ENCODE results near the gene GABRA4. TPM values are rescaled to one million over a fixed set of nuclear protein-coding genes. Genes with fewer than 3 reads are reported as not detected.

Gene GABRA4
- polyA plus RNA-seq, 3 donors, result not detected

DNA sequence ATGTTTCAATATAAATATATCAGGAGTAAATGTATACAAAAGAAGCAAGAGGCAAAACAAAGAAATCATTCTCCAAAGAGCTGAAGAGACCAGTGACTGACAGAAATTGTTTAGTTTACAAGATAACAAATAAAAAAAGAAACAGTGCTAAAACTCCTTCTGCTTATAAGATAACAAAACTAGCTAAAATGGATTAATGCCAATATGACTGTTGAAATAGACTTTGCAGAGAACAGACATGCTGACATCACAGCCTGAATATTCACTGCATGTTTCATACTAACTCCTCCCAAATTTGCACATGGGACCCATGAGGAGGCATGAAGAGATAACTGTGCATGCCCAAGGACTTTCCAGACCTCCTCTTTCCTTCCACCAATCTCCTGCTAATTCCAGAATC lies 6.2 kb upstream of the GABRA4 start:
- no peaks in the 10 kb centered on the region for H3K79me2 ChIP-seq (ENCODE audit: insufficient read depth, low read length)
- no peaks in the 10 kb centered on the region for H3K36me3 Mint-ChIP-seq
- no peak overlapping the region for H3K4me3 Mint-ChIP-seq
- no peak overlapping the region for H3K9ac ChIP-seq (ENCODE audit: insufficient read depth, low read length, poor library complexity, severe bottlenecking)
- H3K27ac Mint-ChIP-seq, result no peak overlapping the region
- no peaks in the 10 kb centered on the region for H3K9me3 ChIP-seq (replicated peaks in 1 of 2; ENCODE audit: control insufficient read depth in 1 of 2, insufficient read depth in 1 of 2, low read length in 2 of 2)
- H4K20me1 ChIP-seq (ENCODE audit: insufficient read depth, low read length), result no peaks in the 10 kb centered on the region
- no peak overlapping the region for H2AFZ ChIP-seq (ENCODE audit: insufficient read depth, low read depth, low read length, poor library complexity, severe bottlenecking)
- no peaks in the 10 kb centered on the region for H3K36me3 ChIP-seq (replicated peaks in 1 of 2; ENCODE audit: control insufficient read depth in 1 of 2, insufficient read depth in 2 of 2, low read length in 2 of 2)
- peaks cover 21 to 37% of the 10 kb centered on the region in 2 donors for H3K27me3 ChIP-seq (ENCODE audit: control insufficient read depth in 2 of 2, insufficient read depth in 2 of 2, low read length in 2 of 2)
- H3K4me2 ChIP-seq (replicated peaks; ENCODE audit: extremely low read depth, low read length, poor library complexity, severe bottlenecking), result no peak overlapping the region
- H3K27me3 Mint-ChIP-seq (ENCODE audit: low read depth in 3 of 3), result peaks cover 9 to 28% (median 23%) of the 10 kb centered on the region in 3 donors
- intact Hi-C loops (cut with micrococcal nuclease), result no loop called here
- DNase-seq, result no peak
- H3K4me3 ChIP-seq (replicated peaks in 1 of 3; ENCODE audit: low read depth in 2 of 3, low read length in 3 of 3), result no peak overlapping the region
- no peaks in the 10 kb centered on the region for H3K4me1 ChIP-seq (ENCODE audit: control insufficient read depth in 1 of 2, insufficient read depth in 2 of 2, low read length in 2 of 2)
- H3K27ac ChIP-seq (ENCODE audit: low read depth in 1 of 2, low read length in 2 of 2), result no peak overlapping the region
- TF ChIP-seq, protein P1, sequence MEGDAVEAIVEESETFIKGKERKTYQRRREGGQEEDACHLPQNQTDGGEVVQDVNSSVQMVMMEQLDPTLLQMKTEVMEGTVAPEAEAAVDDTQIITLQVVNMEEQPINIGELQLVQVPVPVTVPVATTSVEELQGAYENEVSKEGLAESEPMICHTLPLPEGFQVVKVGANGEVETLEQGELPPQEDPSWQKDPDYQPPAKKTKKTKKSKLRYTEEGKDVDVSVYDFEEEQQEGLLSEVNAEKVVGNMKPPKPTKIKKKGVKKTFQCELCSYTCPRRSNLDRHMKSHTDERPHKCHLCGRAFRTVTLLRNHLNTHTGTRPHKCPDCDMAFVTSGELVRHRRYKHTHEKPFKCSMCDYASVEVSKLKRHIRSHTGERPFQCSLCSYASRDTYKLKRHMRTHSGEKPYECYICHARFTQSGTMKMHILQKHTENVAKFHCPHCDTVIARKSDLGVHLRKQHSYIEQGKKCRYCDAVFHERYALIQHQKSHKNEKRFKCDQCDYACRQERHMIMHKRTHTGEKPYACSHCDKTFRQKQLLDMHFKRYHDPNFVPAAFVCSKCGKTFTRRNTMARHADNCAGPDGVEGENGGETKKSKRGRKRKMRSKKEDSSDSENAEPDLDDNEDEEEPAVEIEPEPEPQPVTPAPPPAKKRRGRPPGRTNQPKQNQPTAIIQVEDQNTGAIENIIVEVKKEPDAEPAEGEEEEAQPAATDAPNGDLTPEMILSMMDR (IDR thresholded peaks at IDR 0.05), result no peak
- H3K4me1 Mint-ChIP-seq, result no peaks in the 10 kb centered on the region
- peaks cover 0 to 2% (median 0%) of the 10 kb centered on the region in 7 donors for H3K9me3 Mint-ChIP-seq

DNA sequence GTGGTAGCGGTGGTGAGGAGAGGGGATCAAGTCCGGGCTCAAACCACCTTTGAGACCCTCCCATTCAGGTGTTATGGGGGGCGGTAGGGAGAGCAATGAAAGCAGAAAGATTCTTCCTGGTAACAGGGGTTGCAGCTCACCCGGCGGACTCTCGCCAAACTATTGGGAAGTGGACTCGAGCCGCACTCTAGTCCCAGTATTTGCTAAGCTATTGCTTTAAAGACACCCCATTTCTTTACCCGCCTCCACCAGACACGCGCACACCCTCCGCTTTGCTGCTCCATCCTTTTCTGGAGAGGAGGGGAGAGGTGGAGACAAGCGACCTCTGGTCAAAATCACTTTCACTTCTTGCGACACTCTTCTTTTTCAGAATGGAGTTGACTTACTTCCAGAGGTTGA lies 625 bp upstream of the GABRA4 start:
- peaks cover 54 to 67% of the 10 kb centered on the region in 2 donors for H3K27me3 ChIP-seq (ENCODE audit: control insufficient read depth in 2 of 2, insufficient read depth in 2 of 2, low read length in 2 of 2)
- no peaks in the 10 kb centered on the region for H3K79me2 ChIP-seq (ENCODE audit: insufficient read depth, low read length)
- Mint-ChIP-seq H3K4me1 (peaks cover 25% of the 10 kb centered on the region), H3K27me3 (ENCODE audit: low read depth in 3 of 3) (peaks cover 43 to 58% (median 57%) of the 10 kb centered on the region in 3 donors), H3K4me3 (peak overlapping the region; percentile 76 to 93), H3K9me3 (peaks cover 0 to 9% (median 2%) of the 10 kb centered on the region in 7 donors), H3K27ac (no peak overlapping the region), H3K36me3 (peaks cover 4% of the 10 kb centered on the region in 2 donors)
- no peaks in the 10 kb centered on the region for H3K36me3 ChIP-seq (replicated peaks in 1 of 2; ENCODE audit: control insufficient read depth in 1 of 2, insufficient read depth in 2 of 2, low read length in 2 of 2)
- TF ChIP-seq, protein P1 (IDR thresholded peaks at IDR 0.05), result no peak
- no peak overlapping the region for H3K9ac ChIP-seq (ENCODE audit: insufficient read depth, low read length, poor library complexity, severe bottlenecking)
- intact Hi-C loops (cut with micrococcal nuclease), result no loop called here
- WGBS (ENCODE audit: insufficient coverage), result no CpG with 5 or more reads among the region's 14 CpGs
- peak overlapping the region; percentile 81 for H3K4me2 ChIP-seq (replicated peaks; ENCODE audit: extremely low read depth, low read length, poor library complexity, severe bottlenecking)
- H3K4me3 ChIP-seq (replicated peaks in 1 of 3; ENCODE audit: low read depth in 2 of 3, low read length in 3 of 3), result peak overlapping the region in 1 of 3 experiments; percentile 71
- H2AFZ ChIP-seq (ENCODE audit: insufficient read depth, low read depth, low read length, poor library complexity, severe bottlenecking), result peak overlapping the region; percentile 54
- peaks cover 23 to 24% of the 10 kb centered on the region in 2 donors for H3K4me1 ChIP-seq (ENCODE audit: control insufficient read depth in 1 of 2, insufficient read depth in 2 of 2, low read length in 2 of 2)
- H3K9me3 ChIP-seq (replicated peaks in 1 of 2; ENCODE audit: control insufficient read depth in 1 of 2, insufficient read depth in 1 of 2, low read length in 2 of 2), result peaks cover 0 to 19% of the 10 kb centered on the region in 2 donors
- no peak for DNase-seq
- no peak overlapping the region for H3K27ac ChIP-seq (ENCODE audit: low read depth in 1 of 2, low read length in 2 of 2)
- H4K20me1 ChIP-seq (ENCODE audit: insufficient read depth, low read length), result no peaks in the 10 kb centered on the region
